NCI-H1417 (cell line): Measurements from ENCODE around the gene NOP9.
A peak's percentile ranks its signal among the peaks of the same experiment; 100 is the strongest.

Source experiments
- DNase-seq, 3 experiments: peaks; one replicate each; lab custom pipeline; 2025; lab: John Stamatoyannopoulos, UW

The NOP9 gene

GRCh38 chr14:24327914-24328313 lies 28.3 kb downstream of the NOP9 start:
- DNase-seq, result peak in 1 of 3 experiments; percentile 50

- DNase-seq, result no peak
Measured at GRCh38 chr14:24329073-24329663, 29.5 kb downstream of the NOP9 start.

- no peak for DNase-seq
Measured at GRCh38 chr14:24329736-24330135, 30.1 kb downstream of the NOP9 start.

- DNase-seq, result no peak
Measured at GRCh38 chr14:24330973-24331674, 31.5 kb downstream of the NOP9 start.

- DNase-seq, result peak in 2 of 3 experiments; percentile 42 to 81
Measured at GRCh38 chr14:24331731-24332267, 32.1 kb downstream of the NOP9 start.

GRCh38 chr14:24332268-24332993 lies 32.8 kb downstream of the NOP9 start:
- peak; percentile 86 to 92 (median 89) for DNase-seq

- DNase-seq, result peak in 2 of 3 experiments; percentile 45 to 61
Measured at GRCh38 chr14:24334431-24335291, 35.0 kb downstream of the NOP9 start, which contains the start of gene ADCY4. Gene ADCY4, minus strand, starts transcription at chr14:24335071. Its CDS starts 419 bp downstream, at chr14:24334652.

GRCh38 chr14:24335461-24336171 lies 36.0 kb downstream of the NOP9 start:
- no peak for DNase-seq

GRCh38 chr14:24337144-24337823 lies 37.6 kb downstream of the NOP9 start:
- no peak for DNase-seq

GRCh38 chr14:24337824-24338175 lies 38.1 kb downstream of the NOP9 start:
- DNase-seq, result no peak

GRCh38 chr14:24338843-24339242 lies 39.2 kb downstream of the NOP9 start:
- DNase-seq, result no peak

- DNase-seq, result peak in 1 of 3 experiments; percentile 16
Measured at GRCh38 chr14:24339284-24340151, 39.9 kb downstream of the NOP9 start, which contains the start of gene RIPK3. Gene RIPK3, minus strand, starts transcription at chr14:24339991. Its CDS starts 165 bp downstream, at chr14:24339826.

- no peak for DNase-seq
Measured at GRCh38 chr14:24340606-24341005, 41.0 kb downstream of the NOP9 start.

GRCh38 chr14:24342889-24343288 lies 43.2 kb downstream of the NOP9 start:
- DNase-seq, result no peak

GRCh38 chr14:24343795-24344660 lies 44.4 kb downstream of the NOP9 start:
- DNase-seq, result no peak

- DNase-seq, result no peak
Measured at GRCh38 chr14:24347134-24347533, 47.5 kb downstream of the NOP9 start.

- DNase-seq, result no peak
Measured at GRCh38 chr14:24348186-24348585, 48.5 kb downstream of the NOP9 start.

GRCh38 chr14:24349742-24350141 lies 50.1 kb downstream of the NOP9 start:
- DNase-seq, result no peak
